ENCODE measurements around the gene XYLT2.
"Not testable (repeated sequence)": the region's sequence is repeated elsewhere in the genome, so short reads cannot be mapped to it uniquely, and the experiment has no call there.

XYLT2 gene

GRCh38 chr17:50397919-50398285 lies 52.0 kb downstream of the XYLT2 start:
- Mint-ChIP-seq H3K9me3 (peaks cover 2% of the 10 kb centered on the region), H3K4me3 (peak overlapping the region; percentile 96 to 98 (median 97)), H3K4me1 (peaks cover 17% of the 10 kb centered on the region), H3K36me3 (ENCODE audit: low read depth) (peaks cover 20% of the 10 kb centered on the region), H3K27me3 (ENCODE audit: low read depth) (no peaks in the 10 kb centered on the region), H3K27ac (peak overlapping the region; percentile 37 to 65 (median 52))
- TF ChIP-seq, protein P1, sequence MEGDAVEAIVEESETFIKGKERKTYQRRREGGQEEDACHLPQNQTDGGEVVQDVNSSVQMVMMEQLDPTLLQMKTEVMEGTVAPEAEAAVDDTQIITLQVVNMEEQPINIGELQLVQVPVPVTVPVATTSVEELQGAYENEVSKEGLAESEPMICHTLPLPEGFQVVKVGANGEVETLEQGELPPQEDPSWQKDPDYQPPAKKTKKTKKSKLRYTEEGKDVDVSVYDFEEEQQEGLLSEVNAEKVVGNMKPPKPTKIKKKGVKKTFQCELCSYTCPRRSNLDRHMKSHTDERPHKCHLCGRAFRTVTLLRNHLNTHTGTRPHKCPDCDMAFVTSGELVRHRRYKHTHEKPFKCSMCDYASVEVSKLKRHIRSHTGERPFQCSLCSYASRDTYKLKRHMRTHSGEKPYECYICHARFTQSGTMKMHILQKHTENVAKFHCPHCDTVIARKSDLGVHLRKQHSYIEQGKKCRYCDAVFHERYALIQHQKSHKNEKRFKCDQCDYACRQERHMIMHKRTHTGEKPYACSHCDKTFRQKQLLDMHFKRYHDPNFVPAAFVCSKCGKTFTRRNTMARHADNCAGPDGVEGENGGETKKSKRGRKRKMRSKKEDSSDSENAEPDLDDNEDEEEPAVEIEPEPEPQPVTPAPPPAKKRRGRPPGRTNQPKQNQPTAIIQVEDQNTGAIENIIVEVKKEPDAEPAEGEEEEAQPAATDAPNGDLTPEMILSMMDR (IDR thresholded peaks at IDR 0.05; ENCODE audit: unreplicated experiment in 3 of 3): no peak

- peak overlapping the region; percentile 74 to 97 (median 96) for H3K4me3 Mint-ChIP-seq
- H3K27me3 Mint-ChIP-seq (ENCODE audit: low read depth); H3K9me3 Mint-ChIP-seq; H3K27ac Mint-ChIP-seq: not testable (repeated sequence)
- peaks cover 13% of the 10 kb centered on the region for H3K36me3 Mint-ChIP-seq (ENCODE audit: low read depth)
- peaks cover 17% of the 10 kb centered on the region for H3K4me1 Mint-ChIP-seq
Observed at GRCh38 chr17:50398672-50399071, 52.7 kb downstream of the XYLT2 start.

GRCh38 chr17:50399591-50399990 lies 53.7 kb downstream of the XYLT2 start:
- not testable (repeated sequence) for H3K27ac Mint-ChIP-seq; H3K9me3 Mint-ChIP-seq; H3K27me3 Mint-ChIP-seq (ENCODE audit: low read depth); H3K36me3 Mint-ChIP-seq (ENCODE audit: low read depth)
- Mint-ChIP-seq H3K4me3 (peak overlapping the region; percentile 44 to 73 (median 71)), H3K4me1 (peaks cover 17% of the 10 kb centered on the region)

DNA sequence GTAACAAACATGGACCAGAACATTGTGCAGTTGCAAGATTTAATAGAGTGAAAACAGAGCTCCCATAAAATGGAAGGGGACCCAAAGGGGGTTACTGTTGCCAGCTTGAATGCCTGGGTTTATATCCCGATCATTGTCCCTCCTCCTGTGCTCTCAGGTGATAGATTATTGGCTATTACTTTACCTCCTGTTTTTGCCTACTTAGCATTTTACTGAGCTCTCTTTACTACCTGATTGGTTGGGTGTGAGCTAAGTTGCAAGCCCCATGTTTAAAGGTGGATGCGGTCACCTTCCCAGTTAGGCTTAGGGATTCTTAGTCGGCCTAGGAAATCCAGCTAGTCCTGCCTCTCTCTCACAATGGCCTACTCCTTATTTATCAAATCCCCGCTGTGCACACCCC lies 59.4 kb downstream of the XYLT2 start:
- H3K27me3 Mint-ChIP-seq (ENCODE audit: low read depth): peaks cover 21% of the 10 kb centered on the region
- H3K27ac Mint-ChIP-seq; H3K9me3 Mint-ChIP-seq; H3K4me3 Mint-ChIP-seq; H3K4me1 Mint-ChIP-seq; H3K36me3 Mint-ChIP-seq (ENCODE audit: low read depth): not testable (repeated sequence)

GRCh38 chr17:50406578-50406977 lies 60.7 kb downstream of the XYLT2 start:
- Mint-ChIP-seq H3K27ac (no peak overlapping the region), H3K27me3 (ENCODE audit: low read depth) (peaks cover 23% of the 10 kb centered on the region), H3K36me3 (ENCODE audit: low read depth) (no peaks in the 10 kb centered on the region), H3K4me3 (no peak overlapping the region), H3K9me3 (no peaks in the 10 kb centered on the region), H3K4me1 (no peaks in the 10 kb centered on the region)
- TF ChIP-seq, protein P1 (IDR thresholded peaks at IDR 0.05; ENCODE audit: unreplicated experiment in 3 of 3): no peak

GRCh38 chr17:50407921-50408320 lies 62.0 kb downstream of the XYLT2 start:
- H3K4me1 Mint-ChIP-seq: no peaks in the 10 kb centered on the region
- H3K9me3 Mint-ChIP-seq: peaks cover 4% of the 10 kb centered on the region
- H3K36me3 Mint-ChIP-seq (ENCODE audit: low read depth): no peaks in the 10 kb centered on the region
- no peak overlapping the region for H3K4me3 Mint-ChIP-seq
- peaks cover 29% of the 10 kb centered on the region for H3K27me3 Mint-ChIP-seq (ENCODE audit: low read depth)
- TF ChIP-seq, protein P1 (IDR thresholded peaks at IDR 0.05; ENCODE audit: unreplicated experiment in 3 of 3): no peak
- H3K27ac Mint-ChIP-seq: no peak overlapping the region
